Endothelial cell of umbilical vein (primary cell): Measurements from ENCODE around the gene FLG. TPM values are rescaled to one million over a fixed set of nuclear protein-coding genes. Genes with fewer than 3 reads are reported as not detected.
"Not testable (repeated sequence)": the region's sequence is repeated elsewhere in the genome, so short reads cannot be mapped to it uniquely, and the experiment has no call there.

Source experiments
- BruUV-seq: library from RNA; stranded (reverse); fragments of 400-500 nt; replicated peaks from 2 replicates; lab custom pipeline; 2021; lab: Mats Ljungman, UMichigan
- CTCF ChIA-PET: fragments of 300-600, 350-600 bp; sonication (Branson Sonifier 250); formaldehyde crosslinking; loops from one replicate; lab custom pipeline; 2021; ENCODE audit warnings: antibody characterized with exemption, inconsistent platforms; lab: Charles Lee
- POLR2A ChIA-PET: fragments of 300-600, 350-600 bp; sonication (Branson Sonifier 250); formaldehyde crosslinking; loops from one replicate; lab custom pipeline; 2021; ENCODE audit warnings: antibody characterized with exemption, inconsistent platforms; lab: Charles Lee
- DNase-seq: peaks from one replicate; pipeline ENCODE4 v3.0.0-alpha.2; 2011; ENCODE audit warnings: low read depth, low spot score
- FAIRE-seq: peaks from 2 replicates; lab custom pipeline; 2011; peaks lifted over from hg19 to GRCh38; lab: Jason Lieb, UNC
- H2AFZ ChIP-seq: 2 replicates; pipeline ENCODE4 v1.6.0; 2012; ENCODE audit warnings: low read depth, low read length, control low read depth, inconsistent platforms
- H3K27ac ChIP-seq: 2 replicates; pipeline ENCODE4 v1.5.1; 2011; ENCODE audit warnings: low read depth, mild to moderate bottlenecking, control low read depth, low read length, moderate library complexity; ENCODE audit not compliant: insufficient read depth
- H3K27me3 ChIP-seq, 2 experiments: 2 replicates each; pipeline versions ENCODE4 v1.6.0 to v1.6.1; 2011; ENCODE audit warnings: low read length in 2 of 2, mixed read lengths in 1 of 2; ENCODE audit not compliant: control insufficient read depth in 2 of 2, insufficient read depth in 2 of 2
- H3K36me3 ChIP-seq, 2 experiments: 2 replicates in 1 of 2; 3 replicates in 1 of 2; pipeline ENCODE4 v1.5.1; 2011; ENCODE audit warnings: low read length in 2 of 2, mild to moderate bottlenecking in 1 of 2, moderate library complexity in 1 of 2; ENCODE audit not compliant: control insufficient read depth in 2 of 2, insufficient read depth in 2 of 2; ENCODE audit errors: extremely low read depth in 1 of 2
- H3K4me1 ChIP-seq: 3 replicates; pipeline ENCODE4 v1.5.1; 2011; ENCODE audit warnings: mild to moderate bottlenecking, low read length; ENCODE audit not compliant: control insufficient read depth, insufficient read depth; ENCODE audit errors: extremely low read depth
- H3K4me2 ChIP-seq: 2 replicates; pipeline ENCODE4 v1.6.1; 2011; ENCODE audit warnings: low read length, control low read depth, mixed read lengths; ENCODE audit not compliant: insufficient read depth
- H3K4me3 ChIP-seq, 3 experiments: fragments of 200-600 bp in 1 of 3; sonication (generic), shearing (Covaris generic) in 1 of 3; replicated peaks in 1 of 3; 2 replicates each; pipeline ENCODE4 v1.5.1; 2011 to 2016; ENCODE audit warnings: control low read depth in 3 of 3, low read length in 3 of 3, mild to moderate bottlenecking in 2 of 3, inconsistent platforms in 1 of 3, low read depth in 1 of 3, moderate library complexity in 1 of 3; ENCODE audit not compliant: insufficient read depth in 1 of 3
- H3K79me2 ChIP-seq: 2 replicates; pipeline ENCODE4 v1.6.0; 2012; ENCODE audit warnings: low read length, inconsistent platforms; ENCODE audit not compliant: control insufficient read depth, insufficient read depth
- H3K9ac ChIP-seq: replicated peaks from 2 replicates; pipeline ENCODE3; 2011; ENCODE audit warnings: low read length, control low read depth; ENCODE audit not compliant: insufficient read depth; ENCODE audit errors: extremely low read depth
- H3K9me1 ChIP-seq: replicated peaks from 3 replicates; pipeline ENCODE4 v1.6.0; 2011; ENCODE audit warnings: mild to moderate bottlenecking, low read length; ENCODE audit not compliant: control insufficient read depth, insufficient read depth; ENCODE audit errors: extremely low read depth
- H3K9me3 ChIP-seq: replicated peaks from 2 replicates; pipeline ENCODE4 v1.5.1; 2012; ENCODE audit warnings: low read length, inconsistent platforms; ENCODE audit not compliant: control insufficient read depth, insufficient read depth
- H4K20me1 ChIP-seq: replicated peaks from 2 replicates; pipeline ENCODE3; 2011; ENCODE audit warnings: mild to moderate bottlenecking, low read length; ENCODE audit not compliant: control insufficient read depth, insufficient read depth; ENCODE audit errors: extremely low read depth
- CTCF ChIP-seq, 2 donors: IDR thresholded peaks; 1 replicate in 1 of 2; 2 replicates in 1 of 2; pipeline ENCODE4 v1.5.1; 2011; ENCODE audit warnings: low read length in 2 of 2, mild to moderate bottlenecking in 2 of 2, moderate library complexity in 2 of 2, control low read depth in 1 of 2, inconsistent platforms in 1 of 2, low read depth in 1 of 2; ENCODE audit not compliant: insufficient read depth in 1 of 2; ENCODE audit errors: extremely low read depth in 1 of 2
- EZH2 ChIP-seq: IDR thresholded peaks from 2 replicates; pipeline ENCODE4 v1.6.1; 2012; ENCODE audit warnings: borderline replicate concordance, low read depth, mild to moderate bottlenecking, moderate library complexity, low read length, inconsistent platforms; ENCODE audit not compliant: severe bottlenecking
- FOS ChIP-seq: IDR thresholded peaks from 2 replicates; pipeline ENCODE4 v1.6.1; 2011; ENCODE audit warnings: mild to moderate bottlenecking, low read length, moderate library complexity, borderline replicate concordance; ENCODE audit not compliant: insufficient read depth
- GATA2 ChIP-seq: IDR thresholded peaks from 2 replicates; pipeline ENCODE4 v1.7.0; 2011; ENCODE audit warnings: low read depth, mild to moderate bottlenecking, moderate library complexity, mixed read lengths, low read length; ENCODE audit not compliant: insufficient read length, insufficient read depth
- JUN ChIP-seq: IDR thresholded peaks from 2 replicates; pipeline ENCODE4 v1.6.1; 2011; ENCODE audit warnings: borderline replicate concordance, low read depth; ENCODE audit not compliant: insufficient read length, insufficient read depth
- MAX ChIP-seq: IDR thresholded peaks from 2 replicates; pipeline ENCODE4 v1.6.1; 2011; ENCODE audit not compliant: insufficient read depth, insufficient read length
- MYC ChIP-seq: IDR thresholded peaks from one replicate; pipeline ENCODE4 v1.6.1; 2011; ENCODE audit warnings: mild to moderate bottlenecking, low read depth, low read length
- POLR2A ChIP-seq: IDR thresholded peaks from 2 replicates; pipeline ENCODE4 v1.6.1; 2012; ENCODE audit warnings: low read depth, mild to moderate bottlenecking, control low read depth, low read length
- POLR2AphosphoS5 ChIP-seq: IDR thresholded peaks from 2 replicates; pipeline ENCODE4 v1.6.1; 2012; ENCODE audit warnings: low read depth, mild to moderate bottlenecking, control low read depth, low read length, moderate library complexity; ENCODE audit not compliant: insufficient read depth
- dilution Hi-C: fragments of 300-500 bp; cut with MboI; formaldehyde crosslinking; loops from one replicate; pipeline ENCODE4 v1.15.0; 2019; ENCODE audit warnings: low sequenced_read_pairs; ENCODE audit not compliant: extremely low pct_ligation_motif_present
- intact Hi-C: fragments of 100-400 bp; cut with micrococcal nuclease; formaldehyde crosslinking; loops from one replicate; pipeline ENCODE4 v1.10.0; 2022
- polyA plus RNA-seq, 4 experiments: library from polyadenylated mRNA; depleted of rRNA in 3 of 4; stranded (reverse) in 3 of 4; unstranded in 1 of 4; fragments of >200 nt; gene quantifications; 2 replicates each; pipeline versions ENCODE4 v1.2.1 to v1.2.3, GENCODE V29; 2011 to 2012; ENCODE audit warnings: missing spikeins in 1 of 4
- total RNA-seq: library from RNA; stranded (reverse); gene quantifications from 2 replicates; pipeline ENCODE4 v1.2.3, GENCODE V29; 2021

Gene FLG
- total and polyA plus RNA-seq, 2 donors (not counting 3 experiments of a cell fraction or from before 2014, with no cell fraction given), result not detected

GRCh38 chr1:152312169-152312568 lies 12.9 kb downstream of the FLG start:
- H3K36me3 ChIP-seq, H3K79me2 ChIP-seq, CTCF ChIA-PET, POLR2A ChIA-PET, H4K20me1 ChIP-seq, intact Hi-C loops, DNase-seq, BruUV-seq, H3K9ac ChIP-seq, H3K4me2 ChIP-seq, H3K9me1 ChIP-seq, dilution Hi-C loops, FAIRE-seq, H2AFZ ChIP-seq, H3K9me3 ChIP-seq, H3K4me3 ChIP-seq, H3K27ac ChIP-seq, H3K27me3 ChIP-seq, H3K4me1 ChIP-seq: not testable (repeated sequence)

GRCh38 chr1:152309955-152310354 lies 15.1 kb downstream of the FLG start:
- no peaks in the 10 kb centered on the region for H3K9me1 ChIP-seq
- H2AFZ ChIP-seq, result no peak overlapping the region
- BruUV-seq, result no TSS peak
- POLR2A ChIA-PET, result no interaction called here
- intact Hi-C loops, result no loop called here
- no peak for FAIRE-seq
- dilution Hi-C loops, result no loop called here
- no peak overlapping the region for H3K4me2 ChIP-seq
- H3K4me3 ChIP-seq, result no peak overlapping the region
- no peak for TF ChIP-seq MAX
- no peak for TF ChIP-seq CTCF (IDR thresholded peaks at IDR 0.05; ENCODE audit: extremely low read depth in 1 of 2, insufficient read depth in 1 of 2, low read depth in 1 of 2, low read length in 2 of 2)
- TF ChIP-seq MYC, result no peak
- no peak for TF ChIP-seq GATA2
- no peak for TF ChIP-seq EZH2
- TF ChIP-seq FOS, result no peak
- TF ChIP-seq POLR2A, result no peak
- TF ChIP-seq JUN, result no peak
- TF ChIP-seq POLR2AphosphoS5, result no peak
- H3K27me3 ChIP-seq, result no peaks in the 10 kb centered on the region
- H3K36me3 ChIP-seq, result no peaks in the 10 kb centered on the region
- H4K20me1 ChIP-seq, result no peaks in the 10 kb centered on the region
- no peaks in the 10 kb centered on the region for H3K79me2 ChIP-seq
- no peaks in the 10 kb centered on the region for H3K4me1 ChIP-seq
- H3K27ac ChIP-seq, result no peak overlapping the region
- H3K9me3 ChIP-seq, result no peaks in the 10 kb centered on the region
- DNase-seq, result no peak
- no peak overlapping the region for H3K9ac ChIP-seq
- CTCF ChIA-PET, result no interaction called here

GRCh38 chr1:152309320-152309901 lies 15.6 kb downstream of the FLG start:
- H3K9me1 ChIP-seq, H2AFZ ChIP-seq, H3K4me3 ChIP-seq, DNase-seq, H3K4me2 ChIP-seq, H3K27me3 ChIP-seq, H3K4me1 ChIP-seq, H3K27ac ChIP-seq, H3K9me3 ChIP-seq, H3K9ac ChIP-seq, FAIRE-seq, H4K20me1 ChIP-seq, CTCF ChIA-PET, H3K36me3 ChIP-seq, dilution Hi-C loops, intact Hi-C loops, BruUV-seq, H3K79me2 ChIP-seq: not testable (repeated sequence)
- POLR2A ChIA-PET, result interaction anchor here (0.6 kb wide), 1 partner anchor 1418 kb away, joined by 5 read pairs; the partner anchor contains the start of gene INTS3
